Stimulated activated CD8-positive, alpha-beta memory T cell treated with anti-CD3 and anti-CD28 coated beads, Interleukin-7, amount 100 ng/mL, for 1 hour (primary cell): Measurements from ENCODE around the gene AGBL1.

Experiments
- DNase-seq, 2 donors: peaks; one replicate each; pipeline ENCODE4 v3.0.0-alpha.2; 2020; ENCODE audit warnings: low read depth in 2 of 2

AGBL1 gene

GRCh38 chr15:86079508-86080266 is at the start of gene AGBL1:
AGBL1 (plus strand) TSS chr15:86079871.
- DNase-seq, result no peak

DNA sequence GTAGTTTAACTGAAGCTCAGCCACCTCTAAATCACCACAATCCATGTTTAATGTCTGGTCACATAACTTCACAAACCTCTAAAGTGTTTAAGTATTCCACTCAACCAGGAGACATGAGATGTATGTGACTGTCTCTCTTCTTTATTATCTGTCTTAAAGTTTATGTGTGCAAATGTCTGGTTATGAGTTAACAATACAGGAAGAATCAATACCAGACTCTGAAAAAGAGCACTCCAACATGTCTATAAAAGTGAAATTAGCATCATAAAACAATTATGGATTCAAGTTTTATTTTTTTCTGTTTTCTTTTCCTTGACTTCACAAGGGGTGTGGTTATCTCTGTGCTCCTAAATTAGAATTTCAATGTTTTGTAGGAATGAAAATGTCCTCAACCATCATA is 44.8 kb upstream of the AGBL1 start:
- DNase-seq, result no peak

DNA sequence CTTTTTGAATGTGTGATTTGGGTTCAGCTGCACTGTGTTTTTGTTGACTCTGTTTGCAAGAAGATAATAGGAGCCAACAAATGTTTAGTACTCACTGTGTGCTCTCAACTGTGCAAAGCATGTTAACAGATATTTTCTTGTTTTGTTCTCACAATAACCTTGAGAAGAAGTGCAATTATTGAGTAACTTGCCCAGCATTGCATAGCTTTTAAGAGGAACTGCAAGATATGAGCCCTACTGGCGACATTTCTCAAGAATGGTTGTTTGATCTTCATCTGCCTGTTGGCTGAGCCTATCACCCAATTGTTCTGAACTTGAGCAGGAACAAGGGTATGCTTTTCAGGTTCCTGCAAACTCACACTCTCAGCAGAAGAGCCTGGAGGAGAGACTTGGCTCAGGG is 43.4 kb upstream of the AGBL1 start:
- no peak for DNase-seq

DNA sequence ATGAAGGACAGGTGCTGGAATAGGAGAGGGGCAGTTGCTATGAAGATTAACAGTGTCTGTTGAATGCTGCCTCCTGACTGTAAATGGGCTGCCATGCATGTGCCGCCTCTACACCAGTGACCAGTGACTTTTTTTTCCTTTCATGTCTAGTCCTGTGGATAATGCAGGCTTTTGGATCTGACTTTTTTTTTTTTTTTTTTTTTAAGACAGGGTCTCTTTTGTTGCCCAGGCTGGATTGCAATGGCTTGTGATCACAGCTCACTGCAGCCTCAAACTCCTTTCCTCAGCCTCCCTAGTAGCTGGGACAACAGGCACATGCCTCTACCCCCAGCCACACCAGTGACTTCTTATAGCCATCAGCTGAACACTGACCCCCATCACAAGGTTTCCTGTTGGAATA is 41.2 kb upstream of the AGBL1 start:
- no peak for DNase-seq

DNA sequence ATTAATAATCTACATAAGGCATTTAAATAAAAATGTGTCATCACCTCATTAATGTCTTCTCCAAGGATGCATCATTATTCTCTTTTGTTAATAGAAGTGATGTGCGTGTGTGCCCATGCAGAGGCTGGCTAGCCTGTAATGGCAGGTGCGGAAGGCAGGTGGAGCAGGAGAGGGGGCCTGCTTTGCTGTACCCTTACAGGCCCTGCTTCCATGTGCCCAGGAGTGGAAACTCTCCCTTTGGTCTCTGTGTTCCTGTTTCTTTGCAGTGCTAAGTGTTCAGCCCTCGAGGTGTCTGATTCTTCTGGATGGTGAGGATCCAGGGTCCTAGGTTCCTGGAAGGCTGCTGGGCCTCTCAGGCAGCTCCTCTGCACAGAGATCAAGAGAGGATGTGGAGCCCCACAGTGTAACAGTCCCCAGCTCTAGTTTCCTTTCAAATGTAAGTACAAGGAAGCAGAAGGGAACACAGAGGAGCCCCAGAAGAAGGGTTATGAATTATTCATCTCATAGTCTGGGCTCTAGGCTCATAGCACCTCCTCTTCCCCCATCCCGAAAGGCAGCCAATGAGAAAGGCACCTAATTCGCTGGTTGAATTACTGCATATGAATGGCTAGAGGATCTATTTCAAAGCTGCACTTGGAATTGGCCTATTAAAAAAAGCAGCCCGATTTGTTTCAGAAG is 39.2 kb upstream of the AGBL1 start:
- no peak for DNase-seq

DNA sequence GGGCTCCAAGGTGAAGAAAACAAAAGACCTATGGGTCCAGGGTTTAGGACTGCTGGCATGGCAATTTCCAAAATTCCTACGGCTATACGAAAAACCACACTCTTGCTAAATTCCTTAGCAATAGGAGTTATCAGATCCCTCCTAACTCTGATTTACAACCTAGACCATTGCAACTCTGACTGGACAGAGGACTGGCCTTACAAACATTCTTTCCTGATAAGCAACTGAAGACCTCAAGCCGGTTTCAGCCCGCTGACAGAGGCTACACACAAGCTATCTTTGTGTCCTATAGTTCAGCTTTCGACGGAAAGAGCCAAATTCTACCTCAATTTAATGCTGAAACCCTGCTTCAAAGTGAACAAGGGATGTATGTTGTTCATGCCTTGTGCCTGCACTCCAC is 38.3 kb upstream of the AGBL1 start:
- no peak for DNase-seq

GRCh38 chr15:86042226-86042625 is 37.4 kb upstream of the AGBL1 start:
- no peak for DNase-seq

DNA sequence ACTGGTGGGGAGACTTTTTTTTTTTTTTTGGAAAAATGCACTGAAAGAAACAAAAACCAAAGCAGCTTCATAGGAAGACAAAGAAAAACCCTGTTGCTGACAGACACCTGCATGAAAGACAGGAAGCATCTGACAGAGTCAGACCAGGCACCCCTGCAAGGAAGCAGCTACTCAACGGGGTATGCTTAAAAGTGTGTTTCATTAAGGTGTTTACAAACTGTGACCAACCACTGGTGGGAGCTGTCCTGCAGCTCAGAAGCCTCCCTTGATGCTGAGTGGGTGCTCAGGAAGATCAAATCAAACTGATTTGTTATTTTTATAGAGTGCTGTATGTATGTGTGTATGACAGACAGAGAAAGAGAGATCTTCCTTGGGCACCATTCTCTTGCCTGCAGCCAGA is 34.7 kb upstream of the AGBL1 start:
- no peak for DNase-seq

DNA sequence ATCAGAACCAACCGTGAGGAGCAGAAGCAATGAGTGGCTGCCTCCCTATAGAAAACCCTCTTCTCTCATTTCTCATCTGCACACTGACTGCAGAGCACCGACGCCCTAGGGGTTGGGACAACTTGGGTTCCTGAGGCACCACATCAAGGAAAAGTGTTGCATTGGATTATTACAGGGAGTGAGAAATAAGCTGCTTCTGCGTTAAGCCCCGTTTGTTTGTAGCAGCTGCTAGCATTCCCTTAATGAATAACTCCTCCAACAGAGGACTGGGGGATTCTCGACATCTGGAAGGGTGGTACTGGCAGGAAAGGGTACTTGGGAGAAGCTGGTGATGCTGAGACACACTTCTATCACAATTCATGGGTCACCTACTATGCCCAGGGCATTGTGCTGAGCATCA is 25.3 kb upstream of the AGBL1 start:
- DNase-seq, result no peak

- DNase-seq, result no peak
Measured at GRCh38 chr15:86055688-86056087, 24.0 kb upstream of the AGBL1 start.

- no peak for DNase-seq
Measured at GRCh38 chr15:86059851-86060250, 19.8 kb upstream of the AGBL1 start.

DNA sequence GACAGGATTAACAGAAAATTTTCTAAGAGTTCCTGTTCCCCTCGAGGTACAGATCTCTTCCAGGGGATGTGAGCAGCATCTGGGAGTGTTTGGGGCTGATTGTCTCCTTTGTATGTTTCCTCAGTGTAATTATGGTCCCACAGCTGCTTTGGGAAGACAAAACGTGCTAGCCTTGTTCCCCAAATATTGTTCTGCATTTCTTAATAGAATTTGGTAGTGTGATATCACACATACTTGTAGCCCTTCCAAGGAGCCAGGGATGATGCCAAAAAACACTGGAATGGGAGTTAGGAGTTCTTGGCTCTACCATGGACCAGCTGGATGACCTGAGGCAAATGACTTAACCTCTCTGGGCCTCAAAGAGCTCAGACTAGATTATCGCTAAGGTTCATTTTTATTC is 19.0 kb upstream of the AGBL1 start:
- no peak for DNase-seq

- DNase-seq, result no peak
Measured at GRCh38 chr15:86061581-86061980, 18.1 kb upstream of the AGBL1 start.

- no peak for DNase-seq
Measured at GRCh38 chr15:86062646-86063243, 16.9 kb upstream of the AGBL1 start.

- no peak for DNase-seq
Measured at GRCh38 chr15:86063356-86064095, 16.1 kb upstream of the AGBL1 start.

DNA sequence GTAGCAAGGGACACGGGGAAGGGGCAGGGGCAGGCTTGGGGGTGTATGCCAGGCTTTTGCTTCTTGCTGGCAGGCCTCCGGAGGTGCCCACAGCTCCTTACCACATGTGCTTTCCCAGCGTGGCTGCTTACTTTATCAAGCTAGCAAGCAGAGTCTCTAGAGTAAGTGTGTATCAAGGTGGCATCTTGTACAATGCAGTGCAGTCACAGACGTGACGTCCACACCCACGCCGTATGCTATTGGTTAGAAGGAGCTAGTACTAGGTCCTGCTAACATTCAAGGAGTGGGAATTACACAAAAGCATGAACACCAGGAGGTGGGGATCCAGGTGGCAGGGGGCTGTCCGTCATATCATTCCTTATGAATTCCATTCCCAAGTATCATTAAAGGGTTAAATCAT is 15.3 kb upstream of the AGBL1 start:
- DNase-seq, result no peak

DNA sequence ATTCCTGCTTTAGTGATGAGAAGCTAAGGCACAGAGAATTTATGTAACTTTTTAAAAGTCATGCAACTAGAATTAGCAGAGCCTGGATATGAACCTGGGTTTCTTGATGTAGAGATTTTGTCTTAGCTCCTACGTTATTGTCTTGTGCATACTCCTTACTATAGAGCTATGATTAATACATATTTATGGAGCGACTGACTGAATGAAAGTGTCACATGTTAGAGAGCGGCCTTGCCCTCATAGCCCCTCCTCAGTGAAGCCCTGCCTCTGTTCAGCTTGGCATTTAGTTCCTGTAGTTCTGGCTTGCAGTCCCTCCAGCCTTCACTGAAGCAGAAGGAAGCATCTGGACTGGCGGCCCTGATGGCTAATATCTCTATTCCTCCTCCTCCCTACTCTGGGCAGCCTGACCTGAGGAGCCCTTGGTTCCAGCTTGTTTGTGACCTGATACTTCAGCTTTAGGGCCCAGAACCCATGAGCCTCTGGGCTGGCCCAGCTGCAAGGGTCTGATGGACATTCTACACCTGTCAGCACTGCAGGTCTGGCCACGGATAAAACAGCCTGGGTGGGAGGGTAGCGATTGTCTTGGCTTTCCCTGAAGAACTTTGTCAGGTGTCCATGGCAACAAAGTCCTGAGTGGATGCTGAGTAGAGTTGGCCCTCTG is 13.4 kb upstream of the AGBL1 start:
- no peak for DNase-seq

GRCh38 chr15:86073281-86073680 is 6.4 kb upstream of the AGBL1 start:
- no peak for DNase-seq

DNA sequence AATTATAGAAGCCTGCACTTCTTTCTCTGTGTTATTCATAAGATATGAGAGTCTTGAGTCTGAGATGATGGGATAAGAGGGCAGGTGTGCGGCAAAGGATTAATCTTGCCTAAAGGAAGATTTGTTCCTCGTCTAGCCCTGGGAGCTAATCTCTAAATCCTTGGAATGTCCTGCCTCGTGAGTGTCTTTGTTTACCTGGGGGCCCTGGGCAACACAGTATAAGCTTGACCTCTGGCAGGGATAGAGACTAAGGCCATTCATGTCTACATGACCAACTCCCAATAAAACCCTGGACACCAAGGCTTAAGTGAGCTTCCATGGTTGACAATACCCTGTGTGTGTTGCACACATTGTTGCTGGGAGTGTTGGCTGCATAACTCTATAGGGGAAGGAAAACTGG is 3.2 kb upstream of the AGBL1 start:
- no peak for DNase-seq

- no peak for DNase-seq
Measured at GRCh38 chr15:86077070-86077469, 2.6 kb upstream of the AGBL1 start.

DNA sequence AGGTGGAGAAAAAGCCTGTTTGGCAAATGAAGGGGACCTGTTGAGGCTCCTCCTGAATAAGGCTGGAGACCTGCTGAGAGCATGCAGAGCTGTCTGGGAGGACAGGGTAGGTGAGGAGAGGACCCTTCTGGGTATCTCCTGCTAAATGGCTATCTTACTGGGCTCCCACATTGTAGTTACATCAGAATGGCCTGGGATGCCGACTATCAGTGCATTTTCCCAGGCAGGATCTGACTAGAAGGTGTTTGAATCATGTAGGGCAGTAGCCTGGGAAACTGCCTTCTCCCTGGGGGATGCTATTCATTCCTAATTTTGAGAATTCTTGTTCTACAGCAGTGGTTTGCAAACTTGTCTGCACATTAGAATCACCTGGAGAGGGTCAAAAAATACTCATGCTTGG is 631 bp downstream of the AGBL1 start:
- no peak for DNase-seq
